Keratinocyte (primary cell): ENCODE data around the gene KLHDC7A. TPM values are rescaled to one million over a fixed set of nuclear protein-coding genes. Genes with fewer than 3 reads are reported as not detected.

Source experiments
- DNase-seq: peaks from one replicate; pipeline ENCODE4 v3.0.0-alpha.2; 2011; ENCODE audit warnings: low read depth, missing footprints, low spot score
- FAIRE-seq: peaks from 2 replicates; lab custom pipeline; 2011; peaks lifted over from hg19 to GRCh38; lab: Jason Lieb, UNC
- H2AFZ ChIP-seq: 2 replicates; pipeline ENCODE4 v1.6.0; 2012; ENCODE audit warnings: low read length, control low read depth, inconsistent platforms; ENCODE audit not compliant: control insufficient read depth
- H3K27ac ChIP-seq: 2 replicates; pipeline ENCODE4 v1.5.1; 2011; ENCODE audit warnings: low read length; ENCODE audit not compliant: control insufficient read depth, insufficient read depth
- H3K27me3 ChIP-seq: 3 replicates; pipeline ENCODE4 v1.6.0; 2011; ENCODE audit warnings: low read length; ENCODE audit not compliant: control insufficient read depth, insufficient read depth; ENCODE audit errors: extremely low read depth
- H3K36me3 ChIP-seq, 2 experiments: 2 replicates in 1 of 2; 3 replicates in 1 of 2; pipeline ENCODE4 v1.5.1; 2011; ENCODE audit warnings: low read length in 2 of 2, mild to moderate bottlenecking in 1 of 2; ENCODE audit not compliant: control insufficient read depth in 2 of 2, insufficient read depth in 2 of 2; ENCODE audit errors: extremely low read depth in 1 of 2
- H3K4me1 ChIP-seq: 3 replicates; pipeline ENCODE4 v1.5.1; 2011; ENCODE audit warnings: low read length; ENCODE audit not compliant: control insufficient read depth, insufficient read depth; ENCODE audit errors: extremely low read depth
- H3K4me2 ChIP-seq: 3 replicates; pipeline ENCODE4 v1.6.0; 2011; ENCODE audit warnings: low read depth, low read length; ENCODE audit not compliant: control insufficient read depth, insufficient read depth; ENCODE audit errors: extremely low read depth
- H3K4me3 ChIP-seq, 3 experiments: fragments of 200-600 bp in 1 of 3; sonication (generic) in 1 of 3; 2 replicates in 2 of 3; 3 replicates in 1 of 3; pipeline ENCODE4 v1.5.1; 2011 to 2016; ENCODE audit warnings: low read length in 3 of 3, mild to moderate bottlenecking in 3 of 3, control low read depth in 2 of 3, inconsistent platforms in 1 of 3, low read depth in 1 of 3, mixed read lengths in 1 of 3, mixed run types in 1 of 3, moderate library complexity in 1 of 3; ENCODE audit not compliant: control insufficient read depth in 2 of 3, insufficient read depth in 2 of 3; ENCODE audit errors: extremely low read depth in 1 of 3
- H3K79me2 ChIP-seq: 2 replicates; pipeline ENCODE4 v1.6.0; 2012; ENCODE audit warnings: low read length; ENCODE audit not compliant: control insufficient read depth, insufficient read depth
- H3K9ac ChIP-seq: 3 replicates; pipeline ENCODE4 v1.6.0; 2011; ENCODE audit warnings: low read length; ENCODE audit not compliant: control insufficient read depth, insufficient read depth; ENCODE audit errors: extremely low read depth
- H3K9me1 ChIP-seq: 3 replicates; pipeline ENCODE4 v1.6.0; 2011; ENCODE audit warnings: low read length; ENCODE audit not compliant: control insufficient read depth, insufficient read depth; ENCODE audit errors: extremely low read depth
- H3K9me3 ChIP-seq: 2 replicates; pipeline ENCODE4 v1.5.1; 2012; ENCODE audit warnings: low read depth, low read length; ENCODE audit not compliant: control insufficient read depth
- H4K20me1 ChIP-seq: 3 replicates; pipeline ENCODE4 v1.6.0; 2011; ENCODE audit warnings: low read length; ENCODE audit not compliant: control insufficient read depth, insufficient read depth; ENCODE audit errors: extremely low read depth
- EZH2 ChIP-seq: IDR thresholded peaks from one replicate; pipeline ENCODE4 v1.6.1; 2012; ENCODE audit warnings: inconsistent platforms, mild to moderate bottlenecking, low read length, moderate library complexity
- dilution Hi-C: fragments of 300-500 bp; cut with MboI; formaldehyde crosslinking; loops from one replicate; pipeline ENCODE4 v1.7.0; 2020; ENCODE audit warnings: low sequenced_read_pairs; ENCODE audit not compliant: extremely low pct_ligation_motif_present
- polyA plus RNA-seq, 5 experiments: library from polyadenylated mRNA; depleted of rRNA in 3 of 5; stranded (reverse) in 3 of 5; stranded (forward) in 1 of 5; unstranded in 1 of 5; fragments of >200 nt; gene quantifications; 1 replicate in 1 of 5; 2 replicates in 3 of 5; 3 replicates in 1 of 5; pipeline versions ENCODE4 v1.2.1 to v1.2.3, GENCODE V29; 2011 to 2012; ENCODE audit warnings: missing spikeins in 2 of 5, low read depth in 1 of 5, low replicate concordance in 1 of 5
- TF ChIP-seq, protein P1 (sequence below), 3 experiments: IDR thresholded peaks in 1 of 3; conservative IDR thresholded peaks in 1 of 3; optimal IDR thresholded peaks in 1 of 3; 2 replicates in 2 of 3; 3 replicates in 1 of 3; pipeline versions ENCODE3 to v1.5.1; 2011; ENCODE audit warnings: low read length in 3 of 3, mild to moderate bottlenecking in 3 of 3, moderate library complexity in 2 of 3, control low read depth in 1 of 3, inconsistent platforms in 1 of 3; ENCODE audit not compliant: insufficient read depth in 2 of 3; ENCODE audit errors: extremely low read depth in 1 of 3

The KLHDC7A gene
- polyA plus RNA-seq, 1 donor (not counting 4 experiments of a cell fraction or from before 2014, with no cell fraction given), result not detected

- Histone ChIP-seq H3K4me3 (no peak overlapping the region), H3K27me3 (no peaks in the 10 kb centered on the region), H3K4me1 (no peaks in the 10 kb centered on the region), H3K36me3 (no peaks in the 10 kb centered on the region), H4K20me1 (no peaks in the 10 kb centered on the region), H2AFZ (no peak overlapping the region), H3K9me3 (no peaks in the 10 kb centered on the region), H3K27ac (no peak overlapping the region), H3K4me2 (no peak overlapping the region), H3K79me2 (no peaks in the 10 kb centered on the region), H3K9ac (no peak overlapping the region), H3K9me1 (no peaks in the 10 kb centered on the region)
- TF ChIP-seq, protein P1, sequence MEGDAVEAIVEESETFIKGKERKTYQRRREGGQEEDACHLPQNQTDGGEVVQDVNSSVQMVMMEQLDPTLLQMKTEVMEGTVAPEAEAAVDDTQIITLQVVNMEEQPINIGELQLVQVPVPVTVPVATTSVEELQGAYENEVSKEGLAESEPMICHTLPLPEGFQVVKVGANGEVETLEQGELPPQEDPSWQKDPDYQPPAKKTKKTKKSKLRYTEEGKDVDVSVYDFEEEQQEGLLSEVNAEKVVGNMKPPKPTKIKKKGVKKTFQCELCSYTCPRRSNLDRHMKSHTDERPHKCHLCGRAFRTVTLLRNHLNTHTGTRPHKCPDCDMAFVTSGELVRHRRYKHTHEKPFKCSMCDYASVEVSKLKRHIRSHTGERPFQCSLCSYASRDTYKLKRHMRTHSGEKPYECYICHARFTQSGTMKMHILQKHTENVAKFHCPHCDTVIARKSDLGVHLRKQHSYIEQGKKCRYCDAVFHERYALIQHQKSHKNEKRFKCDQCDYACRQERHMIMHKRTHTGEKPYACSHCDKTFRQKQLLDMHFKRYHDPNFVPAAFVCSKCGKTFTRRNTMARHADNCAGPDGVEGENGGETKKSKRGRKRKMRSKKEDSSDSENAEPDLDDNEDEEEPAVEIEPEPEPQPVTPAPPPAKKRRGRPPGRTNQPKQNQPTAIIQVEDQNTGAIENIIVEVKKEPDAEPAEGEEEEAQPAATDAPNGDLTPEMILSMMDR (optimal IDR thresholded peaks at IDR 0.05 in 1 of 3, IDR thresholded peaks at IDR 0.05 in 1 of 3, conservative IDR thresholded peaks at IDR 0.05 in 1 of 3; ENCODE audit: extremely low read depth in 1 of 3, insufficient read depth in 2 of 3, low read length in 3 of 3), result no peak
- TF ChIP-seq EZH2, result no peak
- no peak for DNase-seq
- no peak for FAIRE-seq
- dilution Hi-C loops, result no loop called here
Measured at GRCh38 chr1:18516473-18516872, 35.7 kb downstream of the KLHDC7A start.

DNA sequence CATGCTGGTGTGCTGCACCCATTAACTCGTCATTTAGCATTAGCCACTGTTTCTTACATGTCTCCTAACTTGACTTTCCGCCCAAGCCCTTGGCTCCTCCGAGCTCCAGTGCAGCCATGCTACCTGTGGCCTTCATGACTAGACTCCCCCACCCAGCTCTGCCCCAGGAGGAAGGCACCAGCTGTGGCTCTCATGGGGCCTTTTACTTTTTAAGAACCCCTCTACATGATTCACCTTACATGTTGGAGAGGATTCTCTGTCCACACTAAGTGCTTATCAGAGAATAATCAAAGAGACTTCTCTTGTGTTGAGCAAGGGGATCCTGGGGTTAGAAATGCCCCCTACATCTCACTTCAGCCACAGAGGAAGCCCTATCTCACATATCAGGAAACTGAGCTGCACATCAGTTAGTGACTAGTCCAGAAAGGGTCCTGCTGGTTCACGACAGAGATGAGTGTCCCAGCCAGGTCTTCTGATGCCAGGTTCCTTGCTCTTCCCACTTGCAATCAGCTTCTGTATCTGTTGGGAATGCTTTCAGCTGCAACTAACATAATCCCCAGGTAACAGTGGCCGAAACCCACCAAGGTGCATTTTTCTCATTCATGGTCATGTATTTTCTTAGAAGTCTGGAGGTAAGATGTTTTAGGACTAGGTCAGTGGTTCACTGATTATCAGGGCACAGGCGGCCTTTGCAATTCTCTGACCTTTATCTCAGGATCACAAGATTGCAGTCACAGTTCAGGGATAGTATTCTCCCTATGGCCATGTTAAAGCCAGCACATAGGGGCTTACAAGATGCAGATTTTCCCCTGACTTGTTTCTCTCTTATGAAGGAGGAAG, 45.9 kb downstream of the KLHDC7A start:
- TF ChIP-seq, protein P1 (optimal IDR thresholded peaks at IDR 0.05 in 1 of 3, IDR thresholded peaks at IDR 0.05 in 1 of 3, conservative IDR thresholded peaks at IDR 0.05 in 1 of 3; ENCODE audit: extremely low read depth in 1 of 3, insufficient read depth in 2 of 3, low read length in 3 of 3), result no peak
- TF ChIP-seq EZH2, result no peak
- no peaks in the 10 kb centered on the region for H3K27me3 ChIP-seq

More for the DNA sequence above, 45.9 kb downstream of the KLHDC7A start:
- FAIRE-seq (no peak), DNase-seq (no peak)
- Histone ChIP-seq H3K4me3 (no peak overlapping the region), H3K27ac (no peak overlapping the region), H2AFZ (no peak overlapping the region), H4K20me1 (no peaks in the 10 kb centered on the region), H3K4me1 (no peaks in the 10 kb centered on the region), H3K9ac (no peak overlapping the region), H3K36me3 (no peaks in the 10 kb centered on the region), H3K4me2 (no peak overlapping the region), H3K9me3 (no peaks in the 10 kb centered on the region), H3K79me2 (no peaks in the 10 kb centered on the region), H3K9me1 (no peaks in the 10 kb centered on the region)
- dilution Hi-C loops, result no loop called here
